Occipital lobe (tissue), 2 donors: ENCODE measurements around the gene LIAS. TPM values are rescaled to one million over a fixed set of nuclear protein-coding genes. Genes with fewer than 3 reads are reported as not detected.
"Not testable (repeated sequence)": the region's sequence is repeated elsewhere in the genome, so short reads cannot be mapped to it uniquely, and the experiment has no call there.

ENCODE experiments used
- DNase-seq: peaks from one replicate; lab custom pipeline; 2025; lab: John Stamatoyannopoulos, UW
- total RNA-seq: library from RNA; depleted of rRNA; stranded (reverse); fragments of >200 nt; gene quantifications from one replicate; pipeline ENCODE4 v1.2.3, GENCODE V29; 2014

LIAS gene
- total RNA-seq, 1 donor from 2014 or later: 12.9 TPM

GRCh38 chr4:39452860-39453587 is 5.8 kb upstream of the LIAS start:
- DNase-seq: no peak

GRCh38 chr4:39453738-39454137 is 5.1 kb upstream of the LIAS start:
- DNase-seq: no peak

GRCh38 chr4:39455486-39455885 is 3.4 kb upstream of the LIAS start:
- no peak for DNase-seq

- no peak for DNase-seq
Observed at GRCh38 chr4:39456946-39457763, 1.7 kb upstream of the LIAS start.

- DNase-seq: not testable (repeated sequence)
Observed at GRCh38 chr4:39458161-39458504, 723 bp upstream of the LIAS start.

GRCh38 chr4:39464886-39465501 is 6.1 kb downstream of the LIAS start:
- no peak for DNase-seq

- DNase-seq: no peak
Observed at GRCh38 chr4:39466747-39467146, 7.9 kb downstream of the LIAS start.

- DNase-seq: no peak
Observed at GRCh38 chr4:39467464-39467863, 8.6 kb downstream of the LIAS start.

- DNase-seq: no peak
Observed at GRCh38 chr4:39469429-39470077, 10.7 kb downstream of the LIAS start.

GRCh38 chr4:39470402-39470801 is 11.5 kb downstream of the LIAS start:
- no peak for DNase-seq

- no peak for DNase-seq
Observed at GRCh38 chr4:39472396-39472795, 13.5 kb downstream of the LIAS start.

GRCh38 chr4:39476187-39476895 is 17.5 kb downstream of the LIAS start:
- no peak for DNase-seq

GRCh38 chr4:39480251-39480650 is 21.4 kb downstream of the LIAS start:
- DNase-seq: no peak

GRCh38 chr4:39480902-39481695 is 22.2 kb downstream of the LIAS start:
- no peak for DNase-seq

GRCh38 chr4:39484582-39485272 is 25.9 kb downstream of the LIAS start:
- no peak for DNase-seq

GRCh38 chr4:39486221-39486804 is 27.5 kb downstream of the LIAS start:
- no peak for DNase-seq

GRCh38 chr4:39490322-39490721 is 31.5 kb downstream of the LIAS start:
- DNase-seq: no peak

GRCh38 chr4:39494354-39494753 is 35.5 kb downstream of the LIAS start:
- no peak for DNase-seq

- DNase-seq: no peak
Observed at GRCh38 chr4:39495446-39496213, 36.8 kb downstream of the LIAS start.
